Trophoblast cell (in vitro differentiated cells and primary cell): ENCODE results near the gene CBR3.

Source experiments
- DNase-seq, 2 donors: peaks; one replicate each; pipeline ENCODE4 v3.0.0-alpha.2; 2016
- H2AFZ ChIP-seq: 2 replicates; pipeline ENCODE4 v1.6.1; 2013; ENCODE audit warnings: low read length, moderate library complexity, mild to moderate bottlenecking; ENCODE audit not compliant: insufficient read depth, poor library complexity
- H2AK5ac ChIP-seq: 2 replicates; pipeline ENCODE4 v1.6.1; 2013; ENCODE audit warnings: mild to moderate bottlenecking, low read length
- H2BK120ac ChIP-seq: 2 replicates; pipeline ENCODE4 v1.6.1; 2013; ENCODE audit warnings: low read length, mild to moderate bottlenecking, moderate library complexity; ENCODE audit not compliant: insufficient read depth, poor library complexity
- H2BK12ac ChIP-seq: 2 replicates; pipeline ENCODE4 v1.6.1; 2013; ENCODE audit warnings: mild to moderate bottlenecking, low read length, moderate library complexity
- H2BK5ac ChIP-seq: 2 replicates; pipeline ENCODE4 v1.6.1; 2013; ENCODE audit warnings: low read length, low read depth, moderate library complexity, mild to moderate bottlenecking; ENCODE audit not compliant: poor library complexity
- H3K14ac ChIP-seq: 2 replicates; pipeline ENCODE4 v1.6.1; 2013; ENCODE audit warnings: mild to moderate bottlenecking, low read length
- H3K18ac ChIP-seq: 2 replicates; pipeline ENCODE4 v1.6.1; 2013; ENCODE audit warnings: mild to moderate bottlenecking, low read length
- H3K23ac ChIP-seq: 2 replicates; pipeline ENCODE4 v1.6.1; 2013; ENCODE audit warnings: low read length
- H3K27ac ChIP-seq: 2 replicates; pipeline ENCODE4 v1.5.1; 2013; ENCODE audit warnings: low read depth, mild to moderate bottlenecking, inconsistent platforms, low read length, moderate library complexity
- H3K27me3 ChIP-seq: 2 replicates; pipeline ENCODE4 v1.6.1; 2013; ENCODE audit warnings: inconsistent platforms, mild to moderate bottlenecking, low read length, moderate library complexity; ENCODE audit not compliant: insufficient read depth
- H3K36me3 ChIP-seq, 2 experiments: 1 replicate in 1 of 2; 2 replicates in 1 of 2; pipeline ENCODE4 v1.6.1; 2013; ENCODE audit warnings: low read length in 2 of 2, mild to moderate bottlenecking in 2 of 2, moderate library complexity in 1 of 2; ENCODE audit not compliant: insufficient read depth in 2 of 2, control insufficient read depth in 1 of 2
- H3K4ac ChIP-seq: 2 replicates; pipeline ENCODE4 v1.6.1; 2013; ENCODE audit warnings: low read depth, mild to moderate bottlenecking, low read length, moderate library complexity
- H3K4me1 ChIP-seq, 2 experiments: 1 replicate in 1 of 2; 2 replicates in 1 of 2; pipeline ENCODE4 v1.6.1; 2013; ENCODE audit warnings: low read length in 2 of 2, mild to moderate bottlenecking in 2 of 2, moderate library complexity in 1 of 2; ENCODE audit not compliant: insufficient read depth in 2 of 2, control insufficient read depth in 1 of 2
- H3K4me2 ChIP-seq: 2 replicates; pipeline ENCODE4 v1.6.1; 2013; ENCODE audit warnings: inconsistent platforms, mild to moderate bottlenecking, low read length, moderate library complexity
- H3K4me3 ChIP-seq: 2 replicates; pipeline ENCODE4 v1.5.1; 2013; ENCODE audit warnings: mild to moderate bottlenecking, low read depth, low read length, inconsistent platforms
- H3K79me1 ChIP-seq: one replicate; pipeline ENCODE4 v1.6.1; 2013; ENCODE audit warnings: low read length
- H3K79me2 ChIP-seq: 2 replicates; pipeline ENCODE4 v1.6.1; 2013; ENCODE audit warnings: low read length, mild to moderate bottlenecking; ENCODE audit not compliant: control insufficient read depth, insufficient read depth, poor library complexity
- H3K9ac ChIP-seq: 2 replicates; pipeline ENCODE4 v1.6.1; 2013; ENCODE audit warnings: mild to moderate bottlenecking, low read length
- H3K9me3 ChIP-seq: 2 replicates; pipeline ENCODE4 v1.6.1; 2013; ENCODE audit warnings: low read depth, mild to moderate bottlenecking, control low read depth, inconsistent platforms, low read length; ENCODE audit not compliant: insufficient read depth
- H4K12ac ChIP-seq: 2 replicates; pipeline ENCODE4 v1.6.1; 2013; ENCODE audit warnings: low read depth, mild to moderate bottlenecking, low read length, moderate library complexity
- H4K8ac ChIP-seq: 2 replicates; pipeline ENCODE4 v1.6.1; 2013; ENCODE audit warnings: low read depth, mild to moderate bottlenecking, low read length, moderate library complexity
- H4K91ac ChIP-seq: one replicate; pipeline ENCODE4 v1.6.1; 2013; ENCODE audit warnings: low read depth, mild to moderate bottlenecking, low read length, moderate library complexity
- WGBS: extraction: QIAGEN DNeasy Blood & Tissue Kit; methylation state at CpG from one replicate; pipeline ENCODE4 v1.1.7; 2013; ENCODE audit warnings: missing lambda C conversion rate; ENCODE audit not compliant: insufficient read length, insufficient coverage; ENCODE audit errors: extremely low coverage; 5-methylcytosine and 5-hydroxymethylcytosine counted together

The CBR3 gene

GRCh38 chr21:36104317-36105300 lies 30.3 kb upstream of the CBR3 start:
- Histone ChIP-seq H3K23ac (no peak overlapping the region), H3K9me3 (no peaks in the 10 kb centered on the region), H4K8ac (peak overlapping the region; percentile 42), H2BK5ac (peak overlapping the region; percentile 52), H3K18ac (peak overlapping the region; percentile 43), H2AK5ac (peak overlapping the region; percentile 10), H3K4me2 (peak overlapping the region; percentile 50), H4K91ac (peak overlapping the region; percentile 31), H3K4ac (peak overlapping the region; percentile 18), H2BK120ac (peak overlapping the region; percentile 57), H3K9ac (peak overlapping the region; percentile 60), H3K79me2 (peaks cover 5% of the 10 kb centered on the region), H3K4me1 (peaks cover 0 to 3% of the 10 kb centered on the region in 2 experiments), H3K27me3 (no peaks in the 10 kb centered on the region), H3K14ac (peak overlapping the region; percentile 59), H2BK12ac (peak overlapping the region; percentile 52), H3K4me3 (peak overlapping the region; percentile 54), H3K36me3 (peaks cover 5 to 6% of the 10 kb centered on the region in 2 experiments), H4K12ac (no peak overlapping the region), H2AFZ (peak overlapping the region; percentile 1), H3K79me1 (peaks cover 15% of the 10 kb centered on the region), H3K27ac (peak overlapping the region; percentile 24)
- no CpG with 5 or more reads among the region's 29 CpGs for WGBS
- peak; percentile 60 to 78 for DNase-seq

GRCh38 chr21:36105327-36105842 lies 29.5 kb upstream of the CBR3 start:
- Histone ChIP-seq H3K79me2 (peaks cover 5% of the 10 kb centered on the region), H2BK12ac (peak overlapping the region; percentile 52), H3K23ac (no peak overlapping the region), H2AFZ (no peak overlapping the region), H3K9ac (peak overlapping the region; percentile 60), H4K12ac (no peak overlapping the region), H2BK5ac (peak overlapping the region; percentile 32), H3K4ac (peak overlapping the region; percentile 18), H3K9me3 (no peaks in the 10 kb centered on the region), H3K36me3 (peaks cover 5 to 8% of the 10 kb centered on the region in 2 experiments), H3K4me2 (peak overlapping the region; percentile 50), H3K4me1 (peaks cover 0 to 3% of the 10 kb centered on the region in 2 experiments), H3K4me3 (peak overlapping the region; percentile 54), H3K27ac (peak overlapping the region; percentile 24), H2BK120ac (peak overlapping the region; percentile 57), H3K79me1 (peaks cover 15% of the 10 kb centered on the region), H4K8ac (peak overlapping the region; percentile 24), H3K18ac (peak overlapping the region; percentile 43), H2AK5ac (peak overlapping the region; percentile 10), H3K27me3 (no peaks in the 10 kb centered on the region), H3K14ac (peak overlapping the region; percentile 28), H4K91ac (peak overlapping the region; percentile 31)
- no peak for DNase-seq
- no CpG with 5 or more reads among the region's 4 CpGs for WGBS

- H3K36me3 ChIP-seq = peaks cover 5 to 8% of the 10 kb centered on the region in 2 experiments
- no peak for DNase-seq
- no peak overlapping the region for H2AK5ac ChIP-seq
- H2BK5ac ChIP-seq = no peak overlapping the region
- H4K91ac ChIP-seq = no peak overlapping the region
- no peak overlapping the region for H3K27ac ChIP-seq
- H3K18ac ChIP-seq = no peak overlapping the region
- H2BK12ac ChIP-seq = no peak overlapping the region
- no peak overlapping the region for H4K12ac ChIP-seq
- H2BK120ac ChIP-seq = no peak overlapping the region
- peaks cover 6% of the 10 kb centered on the region for H3K79me1 ChIP-seq
- H3K23ac ChIP-seq = no peak overlapping the region
- no peak overlapping the region for H4K8ac ChIP-seq
- H3K9ac ChIP-seq = no peak overlapping the region
- no peaks in the 10 kb centered on the region for H3K9me3 ChIP-seq
- no peak overlapping the region for H2AFZ ChIP-seq
- peaks cover 3% of the 10 kb centered on the region for H3K79me2 ChIP-seq
- no peak overlapping the region for H3K4ac ChIP-seq
- no peak overlapping the region for H3K4me2 ChIP-seq
- no CpG with 5 or more reads among the region's 10 CpGs for WGBS
- H3K4me3 ChIP-seq = no peak overlapping the region
- peaks cover 5% of the 10 kb centered on the region in 2 experiments for H3K4me1 ChIP-seq
- no peaks in the 10 kb centered on the region for H3K27me3 ChIP-seq
- H3K14ac ChIP-seq = no peak overlapping the region
Observed at GRCh38 chr21:36109868-36110267, 25.0 kb upstream of the CBR3 start.

GRCh38 chr21:36111238-36111637 lies 23.6 kb upstream of the CBR3 start:
- H3K79me2 ChIP-seq = no peaks in the 10 kb centered on the region
- H2BK120ac ChIP-seq = no peak overlapping the region
- no peaks in the 10 kb centered on the region for H3K9me3 ChIP-seq
- no peak overlapping the region for H3K4me3 ChIP-seq
- H2BK5ac ChIP-seq = no peak overlapping the region
- H3K4me1 ChIP-seq = peaks cover 5% of the 10 kb centered on the region in 2 experiments
- H3K27ac ChIP-seq = no peak overlapping the region
- no peak overlapping the region for H3K4ac ChIP-seq
- WGBS = no CpG with 5 or more reads among the region's 8 CpGs
- H2AFZ ChIP-seq = no peak overlapping the region
- no peak overlapping the region for H2AK5ac ChIP-seq
- H3K27me3 ChIP-seq = no peaks in the 10 kb centered on the region
- no peak overlapping the region for H3K9ac ChIP-seq
- peak overlapping the region; percentile 23 for H2BK12ac ChIP-seq
- peak; percentile 37 to 59 for DNase-seq
- H3K36me3 ChIP-seq = peaks cover 5 to 8% of the 10 kb centered on the region in 2 experiments
- no peak overlapping the region for H4K91ac ChIP-seq
- H3K14ac ChIP-seq = no peak overlapping the region
- H3K23ac ChIP-seq = no peak overlapping the region
- no peak overlapping the region for H3K18ac ChIP-seq
- no peaks in the 10 kb centered on the region for H3K79me1 ChIP-seq
- no peak overlapping the region for H4K8ac ChIP-seq
- no peak overlapping the region for H4K12ac ChIP-seq
- no peak overlapping the region for H3K4me2 ChIP-seq
